GM12873 (cell line): Measurements from ENCODE around the gene TAGAP.

Experiments used
- TF ChIP-seq, protein P1 (sequence below): IDR thresholded peaks from 2 replicates; pipeline ENCODE4 v1.5.1; 2012; ENCODE audit warnings: low read depth, mild to moderate bottlenecking, moderate library complexity, low read length, control low read depth; ENCODE audit not compliant: insufficient read depth; ENCODE audit errors: missing control alignments

TAGAP gene

DNA sequence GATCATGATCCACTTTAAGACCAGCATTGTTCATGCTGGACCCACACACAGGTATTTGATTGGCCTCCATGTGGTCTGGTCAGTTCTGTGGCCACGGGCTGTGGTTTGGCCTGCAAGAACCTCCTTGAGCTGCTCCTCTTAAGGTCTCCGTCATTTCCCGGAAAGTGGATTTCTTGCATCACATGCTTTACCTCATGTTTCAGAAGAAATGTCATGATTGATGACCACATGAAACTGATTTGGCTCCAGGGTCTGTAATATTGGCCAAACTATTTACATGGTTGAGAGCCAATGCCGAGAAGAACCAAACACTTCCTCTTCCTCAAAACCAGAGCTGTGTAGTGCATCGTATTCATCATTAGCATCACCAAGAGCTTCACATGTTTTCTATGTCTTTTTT lies 31.6 kb downstream of the TAGAP start:
- TF ChIP-seq, protein P1, sequence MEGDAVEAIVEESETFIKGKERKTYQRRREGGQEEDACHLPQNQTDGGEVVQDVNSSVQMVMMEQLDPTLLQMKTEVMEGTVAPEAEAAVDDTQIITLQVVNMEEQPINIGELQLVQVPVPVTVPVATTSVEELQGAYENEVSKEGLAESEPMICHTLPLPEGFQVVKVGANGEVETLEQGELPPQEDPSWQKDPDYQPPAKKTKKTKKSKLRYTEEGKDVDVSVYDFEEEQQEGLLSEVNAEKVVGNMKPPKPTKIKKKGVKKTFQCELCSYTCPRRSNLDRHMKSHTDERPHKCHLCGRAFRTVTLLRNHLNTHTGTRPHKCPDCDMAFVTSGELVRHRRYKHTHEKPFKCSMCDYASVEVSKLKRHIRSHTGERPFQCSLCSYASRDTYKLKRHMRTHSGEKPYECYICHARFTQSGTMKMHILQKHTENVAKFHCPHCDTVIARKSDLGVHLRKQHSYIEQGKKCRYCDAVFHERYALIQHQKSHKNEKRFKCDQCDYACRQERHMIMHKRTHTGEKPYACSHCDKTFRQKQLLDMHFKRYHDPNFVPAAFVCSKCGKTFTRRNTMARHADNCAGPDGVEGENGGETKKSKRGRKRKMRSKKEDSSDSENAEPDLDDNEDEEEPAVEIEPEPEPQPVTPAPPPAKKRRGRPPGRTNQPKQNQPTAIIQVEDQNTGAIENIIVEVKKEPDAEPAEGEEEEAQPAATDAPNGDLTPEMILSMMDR = no peak

DNA sequence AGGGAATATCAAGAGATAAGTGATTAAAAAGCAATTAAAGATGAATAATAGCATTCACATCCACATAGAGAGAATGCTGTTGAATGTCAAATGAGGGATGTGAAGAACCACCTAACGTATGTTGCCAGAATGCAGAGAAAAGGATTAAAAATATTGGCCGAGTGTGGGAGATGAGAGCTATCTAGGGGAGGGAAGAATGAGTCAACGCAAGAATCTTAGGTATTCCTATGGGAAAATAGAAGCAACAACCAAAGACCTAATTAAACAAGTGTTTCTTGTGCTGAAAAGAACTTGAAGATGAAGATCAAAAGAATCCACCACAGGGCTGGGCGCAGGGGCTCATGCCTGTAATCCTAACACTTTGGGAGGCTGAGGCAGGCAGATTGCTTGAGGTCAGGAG lies 32.6 kb downstream of the TAGAP start:
- TF ChIP-seq, protein P1 = no peak

DNA sequence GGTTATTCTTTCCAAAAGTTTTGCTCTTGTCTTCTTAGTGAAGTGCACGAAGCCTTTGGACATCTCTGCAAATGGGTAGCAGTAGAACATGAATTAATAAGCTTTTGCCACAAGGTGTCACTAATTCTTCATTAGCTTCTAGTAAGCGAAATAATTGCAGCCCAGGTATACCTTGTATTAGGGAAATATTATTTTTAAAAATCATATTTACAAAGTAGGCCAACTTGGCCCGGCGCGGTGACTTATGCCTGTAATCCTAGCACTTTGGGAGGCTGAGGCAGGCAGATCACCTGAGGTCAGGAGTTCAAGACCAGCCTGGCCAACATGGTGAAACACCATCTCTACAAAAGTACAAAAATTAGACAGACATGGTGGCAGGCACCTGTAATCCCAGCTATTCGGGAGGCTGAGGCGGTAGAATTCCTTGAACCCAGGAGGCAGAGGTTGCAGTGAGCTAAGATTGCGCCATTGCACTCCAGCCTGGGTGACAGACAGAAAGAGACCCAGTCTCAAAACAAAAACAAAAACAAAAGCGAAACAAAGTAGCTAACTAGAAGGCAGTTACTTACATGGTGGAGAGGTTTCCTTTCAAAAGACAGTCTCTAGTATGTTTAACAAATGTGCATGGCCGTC lies 36.0 kb downstream of the TAGAP start:
- TF ChIP-seq, protein P1 = peak; percentile 57

DNA sequence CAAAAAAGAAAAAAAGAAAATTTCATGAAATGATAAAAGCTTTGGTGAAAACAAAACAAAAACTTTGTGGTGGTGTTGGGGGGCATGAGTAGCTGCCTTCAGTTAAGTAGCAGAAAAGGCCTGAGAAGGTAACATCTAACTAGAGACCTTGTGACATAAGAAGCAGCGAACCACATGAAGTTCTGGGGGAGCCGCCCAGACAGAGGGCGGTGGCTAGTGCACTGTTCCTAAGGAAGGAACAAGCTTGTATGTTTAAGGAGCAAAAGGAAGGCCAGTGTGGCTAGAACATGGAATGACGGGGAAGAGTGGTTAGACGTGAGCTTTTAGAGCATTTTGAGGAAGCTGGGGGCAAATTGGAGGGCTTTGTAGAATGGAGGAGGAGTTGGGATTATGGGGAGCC lies 37.3 kb downstream of the TAGAP start:
- TF ChIP-seq, protein P1 = no peak

DNA sequence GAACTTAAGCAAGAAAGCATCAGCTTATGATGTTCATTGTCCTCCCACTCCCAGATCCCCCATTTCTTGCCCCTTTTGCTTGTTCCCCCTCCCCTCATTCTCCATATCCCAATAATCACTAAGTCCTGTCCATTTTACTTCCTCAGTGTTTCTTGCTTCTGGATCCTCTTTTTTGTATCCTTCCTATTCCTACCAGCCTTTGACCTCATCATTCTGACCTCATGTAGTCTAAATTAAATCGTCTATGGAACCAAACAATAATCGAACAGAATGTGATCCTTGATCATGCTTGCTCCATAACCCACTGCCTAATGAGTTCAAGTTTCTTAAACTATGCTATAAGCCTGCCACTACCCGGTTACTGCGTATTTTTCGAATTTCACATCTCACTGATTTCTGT lies 39.4 kb downstream of the TAGAP start:
- TF ChIP-seq, protein P1 = no peak

DNA sequence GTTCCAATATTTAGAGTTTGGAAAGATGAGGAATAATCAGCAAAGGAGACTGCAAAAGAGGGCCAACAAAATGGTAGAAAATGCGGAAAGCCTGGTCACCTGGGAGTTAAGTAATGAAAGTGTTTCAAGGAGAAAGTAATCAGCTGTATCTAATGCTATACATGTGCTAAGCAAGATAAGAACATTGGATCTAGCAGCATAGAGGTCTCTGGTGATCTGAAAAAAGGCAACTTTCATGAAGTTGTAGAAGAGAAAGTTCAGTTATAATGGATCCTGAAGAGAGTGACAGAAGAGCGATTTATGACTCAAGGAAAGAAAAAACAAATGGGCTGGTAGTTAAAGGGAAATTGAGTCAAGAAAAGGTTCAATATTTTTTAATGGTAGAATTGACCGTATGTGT lies 40.2 kb downstream of the TAGAP start:
- TF ChIP-seq, protein P1 = no peak

DNA sequence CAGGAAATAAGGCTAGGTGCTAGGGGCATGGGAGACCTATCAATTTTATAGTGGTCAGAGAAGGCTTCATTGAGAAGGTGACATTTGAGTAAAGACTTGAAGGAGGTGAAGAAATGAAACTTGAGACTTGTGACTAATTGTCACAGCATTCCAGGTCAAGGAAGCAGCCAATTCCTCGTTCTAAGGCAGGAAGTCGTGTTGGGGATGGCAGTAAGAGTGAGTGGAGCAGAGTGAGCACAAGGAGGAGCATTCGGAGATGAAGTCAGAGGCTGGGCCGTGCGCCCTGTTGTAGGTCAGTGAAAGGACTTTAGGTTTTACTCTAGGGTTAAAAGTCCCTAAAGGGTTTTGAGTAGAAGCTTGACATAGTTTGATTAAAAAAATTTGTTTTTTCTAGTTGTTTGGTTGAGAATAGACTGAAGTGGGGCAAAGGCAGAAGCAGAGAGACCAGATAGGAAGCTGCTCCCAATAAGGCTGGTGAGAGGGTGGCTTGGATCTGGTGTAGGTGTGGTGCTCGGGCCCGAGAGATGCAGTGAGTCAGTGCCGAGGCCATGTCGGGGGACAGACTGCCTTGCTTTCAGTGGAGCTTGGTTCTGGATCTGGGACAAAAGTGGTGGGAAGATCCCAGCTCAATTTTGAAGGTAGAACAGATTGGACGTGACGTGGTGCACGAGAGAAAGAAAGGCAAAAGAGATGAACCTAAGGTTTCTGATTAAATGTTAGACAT lies 42.2 kb downstream of the TAGAP start:
- TF ChIP-seq, protein P1 = no peak
